Smooth muscle cell (in vitro differentiated cells): ENCODE measurements around the gene SLC2A4. TPM values are rescaled to one million over a fixed set of nuclear protein-coding genes. Genes with fewer than 3 reads are reported as not detected.

Experiments used
- DNase-seq: peaks from one replicate; lab custom pipeline; 2025; ENCODE audit not compliant: unreplicated experiment; lab: John Stamatoyannopoulos, UW
- H2AFZ ChIP-seq: fragments of 200-600 bp; sonication (generic); 2 replicates; pipeline ENCODE4 v1.6.0; 2016; ENCODE audit warnings: antibody characterized with exemption, low read depth, mild to moderate bottlenecking
- H3F3A ChIP-seq: fragments of 200-600 bp; sonication (generic); 2 replicates; pipeline ENCODE4 v1.6.0; 2017; ENCODE audit warnings: antibody characterized with exemption, low read depth
- H3K27ac ChIP-seq: fragments of 200-600 bp; sonication (generic); 2 replicates; pipeline ENCODE4 v1.5.1; 2016; ENCODE audit warnings: low read depth, mild to moderate bottlenecking
- H3K27me3 ChIP-seq: fragments of 200-600 bp; sonication (generic); 2 replicates; pipeline ENCODE4 v1.6.1; 2016; ENCODE audit warnings: low read depth, mild to moderate bottlenecking
- H3K36me3 ChIP-seq: fragments of 200-600 bp; sonication (generic); 2 replicates; pipeline ENCODE4 v1.5.1; 2016; ENCODE audit warnings: low read depth
- H3K4me1 ChIP-seq: fragments of 200-600 bp; sonication (generic); 2 replicates; pipeline ENCODE4 v1.5.1; 2016; ENCODE audit warnings: low read depth
- H3K4me2 ChIP-seq: fragments of 200-600 bp; sonication (generic); 2 replicates; pipeline ENCODE4 v1.6.0; 2016; ENCODE audit warnings: mild to moderate bottlenecking
- H3K4me3 ChIP-seq: fragments of 200-600 bp; sonication (generic); 2 replicates; pipeline ENCODE4 v1.5.1; 2016; ENCODE audit warnings: mild to moderate bottlenecking
- H3K79me2 ChIP-seq: fragments of 200-600 bp; sonication (generic); 2 replicates; pipeline ENCODE4 v1.6.0; 2016; ENCODE audit warnings: low read depth, mild to moderate bottlenecking
- H3K9ac ChIP-seq: fragments of 200-600 bp; sonication (generic); 2 replicates; pipeline ENCODE4 v1.6.0; 2016; ENCODE audit warnings: low read depth
- H3K9me3 ChIP-seq: fragments of 200-600 bp; sonication (generic); replicated peaks from 2 replicates; pipeline ENCODE4 v1.5.1; 2016; ENCODE audit warnings: low read depth
- H4K20me1 ChIP-seq: fragments of 200-600 bp; sonication (generic); 2 replicates; pipeline ENCODE4 v1.6.0; 2016; ENCODE audit warnings: low read depth
- CTCF ChIP-seq: fragments of 200-600 bp; sonication (generic); IDR thresholded peaks from 2 replicates; pipeline ENCODE4 v1.5.1; 2017; ENCODE audit warnings: borderline replicate concordance, mild to moderate bottlenecking, antibody characterized with exemption; ENCODE audit not compliant: insufficient read depth, poor library complexity, severe bottlenecking
- WGBS: methylation state at CpG from one replicate; pipeline ENCODE4 v1.1.7; 2016; ENCODE audit warnings: low lambda C conversion rate; 5-methylcytosine and 5-hydroxymethylcytosine counted together
- polyA plus RNA-seq: library from polyadenylated mRNA; unstranded; fragments of >200 nt; fragmentation: Nextera tagmentation; extraction: Ambion mirVana; gene quantifications from 2 replicates; pipeline ENCODE4 v1.2.1, GENCODE V29; 2016
- total RNA-seq: library from RNA; depleted of rRNA; stranded (reverse); fragments of >200 nt; gene quantifications from 2 replicates; pipeline ENCODE4 v1.2.3, GENCODE V29; 2014

SLC2A4 gene
- total and polyA plus RNA-seq, 2 experiments from 2014 or later: not detected

- H3K4me1 ChIP-seq: peaks cover 26% of the 10 kb centered on the region
- H3K79me2 ChIP-seq: peaks cover 62% of the 10 kb centered on the region
- H4K20me1 ChIP-seq: peaks cover 20% of the 10 kb centered on the region
- no peaks in the 10 kb centered on the region for H3K27me3 ChIP-seq
- no peaks in the 10 kb centered on the region for H3K36me3 ChIP-seq
- DNase-seq: peak; percentile 94
- H3K4me2 ChIP-seq: peak within 1 kb of the TSS; percentile 91
- peak within 1 kb of the TSS; percentile 98 for H3K4me3 ChIP-seq
- peak within 1 kb of the TSS; percentile 86 for H3K9ac ChIP-seq
- H2AFZ ChIP-seq: no peak within 1 kb of the TSS
- no peaks in the 10 kb centered on the region for H3K9me3 ChIP-seq
- H3F3A ChIP-seq: peaks cover 53% of the 10 kb centered on the region
- WGBS: under 1% methylated on average over 56 of the region's 72 CpGs
- TF ChIP-seq CTCF: no peak
- H3K27ac ChIP-seq: peak within 1 kb of the TSS; percentile 95
Observed at GRCh38 chr17:7239091-7240027, 42.2 kb upstream of the SLC2A4 start, which contains the start of gene PHF23. PHF23 (minus strand) TSS chr17:7239457; CDS start chr17:7239279, 178 bp downstream.

GRCh38 chr17:7240375-7240774 is 41.1 kb upstream of the SLC2A4 start:
- H3K36me3 ChIP-seq: no peaks in the 10 kb centered on the region
- WGBS: 84% methylated on average over 4 of the region's 4 CpGs
- peak overlapping the region; percentile 95 for H3K27ac ChIP-seq
- no peak overlapping the region for H2AFZ ChIP-seq
- peaks cover 26% of the 10 kb centered on the region for H3K4me1 ChIP-seq
- no peaks in the 10 kb centered on the region for H3K9me3 ChIP-seq
- H3F3A ChIP-seq: peaks cover 44% of the 10 kb centered on the region
- H3K4me3 ChIP-seq: peak overlapping the region; percentile 49
- peak overlapping the region; percentile 84 for H3K4me2 ChIP-seq
- no peak for DNase-seq
- H3K79me2 ChIP-seq: peaks cover 56% of the 10 kb centered on the region
- peak overlapping the region; percentile 99 for H3K9ac ChIP-seq
- H3K27me3 ChIP-seq: no peaks in the 10 kb centered on the region
- H4K20me1 ChIP-seq: peaks cover 20% of the 10 kb centered on the region
- no peak for TF ChIP-seq CTCF

DNA sequence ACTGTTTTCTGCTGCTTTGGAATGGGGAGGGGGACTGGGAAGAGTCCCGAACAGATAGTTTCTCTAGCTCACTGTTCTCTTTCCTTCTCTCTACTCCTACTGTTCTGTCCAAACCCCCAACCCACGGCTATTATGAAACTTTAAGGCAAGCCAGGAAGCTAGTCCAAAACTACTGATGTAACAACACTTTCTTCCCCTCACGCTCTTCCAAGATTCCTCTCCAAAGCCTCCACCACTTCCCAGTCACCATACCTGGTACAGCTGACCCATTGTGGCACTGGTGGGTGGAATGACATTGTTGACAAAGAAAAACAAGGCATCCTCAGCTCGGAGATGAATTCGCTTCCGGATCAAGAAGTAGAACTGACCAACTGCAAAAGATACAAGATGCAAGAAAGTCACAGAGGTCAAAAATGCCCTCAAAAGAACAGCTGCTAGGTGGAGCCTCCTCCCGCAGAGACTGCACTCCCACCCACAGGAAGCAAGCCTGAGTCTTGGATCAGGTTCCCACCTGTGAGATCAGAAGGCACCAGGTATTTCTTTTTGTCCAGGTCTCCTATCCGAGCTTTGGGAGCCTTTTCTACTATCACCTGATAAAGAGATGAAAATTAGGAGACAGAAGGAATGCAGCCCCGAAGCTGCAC is 40.3 kb upstream of the SLC2A4 start:
- 59% methylated on average over 9 of the region's 9 CpGs for WGBS
- Histone ChIP-seq H3K9me3 (no peaks in the 10 kb centered on the region), H3K27ac (peak overlapping the region; percentile 95), H3K36me3 (no peaks in the 10 kb centered on the region), H3K9ac (peak overlapping the region; percentile 99), H3K79me2 (peaks cover 54% of the 10 kb centered on the region), H4K20me1 (peaks cover 15% of the 10 kb centered on the region), H3K27me3 (no peaks in the 10 kb centered on the region), H3F3A (peaks cover 38% of the 10 kb centered on the region), H3K4me1 (peaks cover 26% of the 10 kb centered on the region), H3K4me3 (peak overlapping the region; percentile 82), H2AFZ (no peak overlapping the region), H3K4me2 (peak overlapping the region; percentile 84)
- TF ChIP-seq CTCF: no peak
- DNase-seq: no peak
